ENCODE data around the gene THBS2.

The THBS2 gene

DNA sequence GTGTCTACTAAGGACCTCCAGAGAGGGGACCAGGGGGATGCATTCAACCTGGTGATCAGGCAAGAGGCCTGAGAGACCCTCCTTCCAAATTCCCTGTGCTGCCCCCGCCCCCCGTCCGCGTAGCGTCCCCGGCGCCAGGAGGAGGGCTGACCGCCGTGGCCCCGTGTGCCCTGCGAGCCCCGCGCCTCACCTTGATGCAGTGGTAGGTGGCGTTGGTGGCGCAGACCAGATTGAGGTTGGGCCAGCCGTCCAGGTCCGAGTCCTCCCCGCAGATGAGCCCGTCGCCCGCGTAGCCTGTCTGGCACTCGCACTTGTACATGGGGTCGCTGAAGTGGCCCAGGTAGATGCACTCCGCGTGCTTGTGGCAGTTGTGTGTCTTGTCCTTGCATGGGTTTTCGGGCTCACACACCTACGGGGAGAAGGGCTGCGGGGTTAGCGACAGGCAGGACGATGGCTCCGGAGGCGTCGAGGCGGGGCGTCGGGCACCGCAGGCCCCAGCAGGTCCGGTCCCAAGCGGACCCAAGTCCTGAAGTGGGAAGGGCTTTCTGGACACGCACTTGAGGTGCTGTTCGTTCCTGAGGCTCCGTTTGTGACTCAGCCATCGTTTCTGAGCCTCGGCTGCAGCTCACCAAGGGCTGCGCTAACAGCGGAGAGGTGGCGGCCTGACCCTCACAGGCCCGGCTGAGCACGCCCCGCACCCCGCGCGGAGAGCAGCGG lies 21.7 kb downstream of the THBS2 start:
- Histone ChIP-seq H3K27ac (ENCODE audit: low read length) (no peak overlapping the region), H3K4me1 (ENCODE audit: control insufficient read depth, insufficient read depth, low read length) (no peaks in the 10 kb centered on the region), H3K4me3 (ENCODE audit: low read length in 2 of 2) (no peak overlapping the region), H3K9me3 (ENCODE audit: control insufficient read depth in 2 of 2, low read length in 2 of 2) (no peaks in the 10 kb centered on the region), H3K36me3 (ENCODE audit: control insufficient read depth in 2 of 2, insufficient read depth in 2 of 2, low read length in 2 of 2) (peaks cover 19 to 23% of the 10 kb centered on the region in 2 donors), H3K9ac (ENCODE audit: low read length in 2 of 2) (no peak overlapping the region), H3K27me3 (ENCODE audit: control insufficient read depth in 1 of 2, insufficient read depth in 2 of 2, low read length in 2 of 2) (no peaks in the 10 kb centered on the region)

DNA sequence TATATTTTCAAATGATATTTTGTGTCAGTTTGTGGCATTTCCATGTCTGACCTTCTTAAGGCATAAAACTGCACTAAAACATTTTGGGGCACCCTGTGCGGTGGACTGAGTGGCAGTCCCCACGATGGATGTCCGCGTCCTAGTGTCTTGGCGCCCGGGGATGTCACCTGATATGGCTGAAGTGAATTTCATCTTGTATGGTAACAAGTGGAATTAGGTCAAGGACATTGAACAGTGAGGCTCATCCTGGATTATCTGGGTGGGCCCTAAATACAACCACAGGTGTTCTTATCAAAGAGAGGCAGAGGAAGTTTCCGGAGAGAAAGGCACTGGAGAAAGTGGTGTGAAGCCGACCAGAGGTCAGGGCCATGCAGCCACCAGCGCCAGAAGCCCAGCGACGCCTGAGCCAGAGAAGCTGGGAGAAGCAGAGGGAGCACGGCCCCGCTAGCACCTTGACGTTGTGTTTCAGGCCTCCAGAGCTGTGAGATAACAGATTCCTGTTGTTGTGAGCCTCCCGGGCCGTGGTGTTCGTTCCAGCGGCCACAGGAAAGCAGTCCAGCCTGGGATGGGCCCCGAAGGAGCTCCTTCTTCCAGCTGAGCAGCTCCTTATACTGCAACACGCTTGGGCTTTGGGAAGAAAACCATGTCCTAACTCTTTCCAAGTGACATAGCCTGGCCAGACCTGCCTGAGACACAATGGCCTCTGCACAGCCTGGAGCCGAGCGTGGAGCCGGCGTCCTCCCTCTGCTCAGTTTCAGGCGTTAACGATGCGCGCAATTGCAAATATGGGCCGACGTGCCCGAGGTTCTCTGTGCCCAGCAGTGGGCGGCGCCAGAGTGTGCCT lies 22.5 kb downstream of the THBS2 start:
- H3K27ac ChIP-seq (ENCODE audit: low read length) = no peak overlapping the region
- H3K27me3 ChIP-seq (ENCODE audit: control insufficient read depth in 1 of 2, insufficient read depth in 2 of 2, low read length in 2 of 2) = no peaks in the 10 kb centered on the region
- peaks cover 19 to 28% of the 10 kb centered on the region in 2 donors for H3K36me3 ChIP-seq (ENCODE audit: control insufficient read depth in 2 of 2, insufficient read depth in 2 of 2, low read length in 2 of 2)
- no peaks in the 10 kb centered on the region for H3K9me3 ChIP-seq (ENCODE audit: control insufficient read depth in 2 of 2, low read length in 2 of 2)
- H3K4me1 ChIP-seq (ENCODE audit: control insufficient read depth, insufficient read depth, low read length) = no peaks in the 10 kb centered on the region
- no peak overlapping the region for H3K4me3 ChIP-seq (ENCODE audit: low read length in 2 of 2)
- no peak overlapping the region for H3K9ac ChIP-seq (ENCODE audit: low read length in 2 of 2)

DNA sequence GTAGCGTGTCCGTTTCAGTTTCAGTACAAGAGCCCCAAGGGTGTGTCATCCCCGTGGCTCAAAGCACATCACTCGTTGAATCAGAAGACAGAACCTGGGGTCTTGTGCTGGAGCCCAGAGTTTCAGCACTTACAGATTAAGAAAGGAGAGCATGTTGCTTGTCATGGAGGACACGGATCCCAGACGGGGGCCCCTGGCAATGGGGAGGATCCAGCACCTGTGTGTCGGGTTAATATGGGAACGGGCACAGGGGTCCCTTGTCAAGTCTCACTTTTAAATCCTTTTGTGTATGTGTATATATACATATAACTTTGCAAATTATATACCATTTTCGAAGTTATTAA lies 23.4 kb downstream of the THBS2 start:
- Histone ChIP-seq H3K4me1 (ENCODE audit: control insufficient read depth, insufficient read depth, low read length) (no peaks in the 10 kb centered on the region), H3K27me3 (ENCODE audit: control insufficient read depth in 1 of 2, insufficient read depth in 2 of 2, low read length in 2 of 2) (no peaks in the 10 kb centered on the region), H3K27ac (ENCODE audit: low read length) (no peak overlapping the region), H3K36me3 (ENCODE audit: control insufficient read depth in 2 of 2, insufficient read depth in 2 of 2, low read length in 2 of 2) (peaks cover 21 to 35% of the 10 kb centered on the region in 2 donors), H3K9ac (ENCODE audit: low read length in 2 of 2) (no peak overlapping the region), H3K4me3 (ENCODE audit: low read length in 2 of 2) (no peak overlapping the region), H3K9me3 (ENCODE audit: control insufficient read depth in 2 of 2, low read length in 2 of 2) (no peaks in the 10 kb centered on the region)

DNA sequence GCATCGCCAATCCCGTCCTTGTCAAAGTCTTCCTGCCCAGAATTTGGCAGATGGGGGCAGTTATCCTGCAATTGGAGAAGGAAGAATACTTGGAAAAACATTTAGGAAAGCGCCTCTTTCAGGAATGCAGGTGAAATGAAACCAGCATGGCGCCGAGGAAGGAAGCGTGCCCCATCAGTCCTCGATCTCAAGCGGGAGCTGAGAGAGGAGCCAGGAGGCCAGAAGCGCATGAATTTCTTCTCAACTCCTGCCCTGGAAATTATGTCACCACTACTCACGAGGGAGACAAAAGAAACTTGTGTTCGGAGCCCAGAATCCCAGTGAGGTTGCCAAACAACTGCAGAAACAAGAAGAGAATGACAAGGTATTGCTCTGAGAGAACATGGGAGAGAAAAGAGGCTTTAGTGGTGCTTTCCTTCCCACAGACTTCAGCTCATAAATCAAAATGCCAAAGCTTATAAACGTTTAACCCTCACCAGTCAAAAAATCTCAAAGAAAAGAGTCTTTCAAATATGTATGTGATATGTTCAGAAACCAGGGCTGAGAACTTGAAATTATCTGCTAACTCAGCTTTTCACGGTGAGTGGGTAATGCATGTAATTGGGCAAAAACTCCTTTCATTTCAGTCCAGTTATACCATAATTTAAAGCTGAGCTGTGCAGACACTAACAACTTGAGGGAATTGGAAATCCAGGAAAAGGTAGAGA lies 23.9 kb downstream of the THBS2 start:
- H3K9me3 ChIP-seq (ENCODE audit: control insufficient read depth in 2 of 2, low read length in 2 of 2) = no peaks in the 10 kb centered on the region
- H3K9ac ChIP-seq (ENCODE audit: low read length in 2 of 2) = no peak overlapping the region
- H3K27ac ChIP-seq (ENCODE audit: low read length) = no peak overlapping the region
- H3K27me3 ChIP-seq (ENCODE audit: control insufficient read depth in 1 of 2, insufficient read depth in 2 of 2, low read length in 2 of 2) = no peaks in the 10 kb centered on the region
- peaks cover 25 to 37% of the 10 kb centered on the region in 2 donors for H3K36me3 ChIP-seq (ENCODE audit: control insufficient read depth in 2 of 2, insufficient read depth in 2 of 2, low read length in 2 of 2)
- H3K4me3 ChIP-seq (ENCODE audit: low read length in 2 of 2) = no peak overlapping the region
- no peaks in the 10 kb centered on the region for H3K4me1 ChIP-seq (ENCODE audit: control insufficient read depth, insufficient read depth, low read length)

DNA sequence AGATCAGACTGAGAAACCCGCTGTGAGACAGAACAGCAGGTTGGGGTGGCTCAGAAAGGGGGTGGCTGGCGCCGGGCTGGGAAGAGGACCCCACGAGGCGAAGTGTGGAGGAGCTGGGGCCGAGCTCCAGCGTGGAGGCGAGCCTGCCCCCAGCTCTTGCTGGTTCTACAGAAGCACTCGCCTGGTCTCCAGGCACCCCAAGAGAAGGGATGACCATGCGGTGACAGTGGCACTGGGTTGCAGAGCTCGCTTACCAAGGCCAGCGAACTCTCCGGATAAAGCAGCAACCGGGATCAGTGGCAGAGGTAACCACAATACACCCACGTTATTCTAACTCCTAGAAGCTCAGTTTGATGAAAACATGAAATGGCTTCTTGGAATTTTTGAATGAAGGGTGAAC lies 26.5 kb downstream of the THBS2 start:
- no peak overlapping the region for H3K27ac ChIP-seq (ENCODE audit: low read length)
- no peaks in the 10 kb centered on the region for H3K4me1 ChIP-seq (ENCODE audit: control insufficient read depth, insufficient read depth, low read length)
- H3K4me3 ChIP-seq (ENCODE audit: low read length in 2 of 2) = no peak overlapping the region
- no peaks in the 10 kb centered on the region for H3K27me3 ChIP-seq (ENCODE audit: control insufficient read depth in 1 of 2, insufficient read depth in 2 of 2, low read length in 2 of 2)
- peaks cover 23 to 25% of the 10 kb centered on the region in 2 donors for H3K36me3 ChIP-seq (ENCODE audit: control insufficient read depth in 2 of 2, insufficient read depth in 2 of 2, low read length in 2 of 2)
- no peaks in the 10 kb centered on the region for H3K9me3 ChIP-seq (ENCODE audit: control insufficient read depth in 2 of 2, low read length in 2 of 2)
- H3K9ac ChIP-seq (ENCODE audit: low read length in 2 of 2) = no peak overlapping the region

DNA sequence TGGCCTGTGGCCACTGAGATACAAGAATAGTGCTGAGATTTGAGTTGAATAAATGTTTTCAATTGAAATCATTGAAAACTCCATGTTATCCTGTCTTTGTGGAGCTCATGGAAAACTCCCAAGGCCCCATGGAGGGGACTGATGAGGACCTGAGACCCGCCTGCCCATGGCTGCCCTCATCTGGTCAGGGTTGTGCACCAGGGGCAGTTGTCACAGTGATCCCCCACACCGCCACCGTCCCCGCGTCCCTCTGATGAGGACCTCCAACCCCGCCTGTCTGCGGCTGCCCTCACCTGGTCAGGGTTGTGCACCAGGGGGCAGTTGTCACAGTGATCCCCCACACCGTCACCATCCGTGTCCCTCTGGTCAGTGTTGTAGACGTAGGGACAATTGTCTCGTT lies 27.8 kb downstream of the THBS2 start:
- H3K4me3 ChIP-seq (ENCODE audit: low read length in 2 of 2) = no peak overlapping the region
- peaks cover 26 to 27% of the 10 kb centered on the region in 2 donors for H3K36me3 ChIP-seq (ENCODE audit: control insufficient read depth in 2 of 2, insufficient read depth in 2 of 2, low read length in 2 of 2)
- H3K27me3 ChIP-seq (ENCODE audit: control insufficient read depth in 1 of 2, insufficient read depth in 2 of 2, low read length in 2 of 2) = no peaks in the 10 kb centered on the region
- no peaks in the 10 kb centered on the region for H3K4me1 ChIP-seq (ENCODE audit: control insufficient read depth, insufficient read depth, low read length)
- H3K9ac ChIP-seq (ENCODE audit: low read length in 2 of 2) = no peak overlapping the region
- no peaks in the 10 kb centered on the region for H3K9me3 ChIP-seq (ENCODE audit: control insufficient read depth in 2 of 2, low read length in 2 of 2)
- no peak overlapping the region for H3K27ac ChIP-seq (ENCODE audit: low read length)

DNA sequence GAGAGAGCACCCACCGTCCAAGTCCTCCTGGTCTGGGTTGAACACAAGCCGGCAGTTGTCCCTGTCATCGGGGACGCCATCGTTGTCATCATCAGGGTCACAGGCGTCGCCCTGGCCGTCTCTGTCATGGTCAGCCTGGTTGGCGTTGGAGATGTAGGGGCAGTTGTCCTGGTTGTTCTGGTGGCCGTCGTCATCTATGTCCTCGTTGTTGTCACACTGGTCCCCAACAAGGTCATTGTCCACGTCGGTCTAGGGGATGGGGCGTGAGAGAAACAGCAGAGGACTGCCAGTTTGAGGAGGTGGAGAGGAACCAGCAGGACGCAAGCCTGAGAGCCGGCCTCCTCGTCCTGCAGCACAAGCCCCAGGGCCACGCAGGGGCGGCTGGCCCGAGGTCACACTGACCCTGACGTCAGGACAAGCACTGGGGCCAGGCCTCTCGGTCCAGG lies 28.5 kb downstream of the THBS2 start:
- Histone ChIP-seq H3K4me1 (ENCODE audit: control insufficient read depth, insufficient read depth, low read length) (no peaks in the 10 kb centered on the region), H3K4me3 (ENCODE audit: low read length in 2 of 2) (no peak overlapping the region), H3K27ac (ENCODE audit: low read length) (no peak overlapping the region), H3K9ac (ENCODE audit: low read length in 2 of 2) (no peak overlapping the region), H3K27me3 (ENCODE audit: control insufficient read depth in 1 of 2, insufficient read depth in 2 of 2, low read length in 2 of 2) (no peaks in the 10 kb centered on the region), H3K9me3 (ENCODE audit: control insufficient read depth in 2 of 2, low read length in 2 of 2) (no peaks in the 10 kb centered on the region), H3K36me3 (ENCODE audit: control insufficient read depth in 2 of 2, insufficient read depth in 2 of 2, low read length in 2 of 2) (peaks cover 26 to 27% of the 10 kb centered on the region in 2 donors)

DNA sequence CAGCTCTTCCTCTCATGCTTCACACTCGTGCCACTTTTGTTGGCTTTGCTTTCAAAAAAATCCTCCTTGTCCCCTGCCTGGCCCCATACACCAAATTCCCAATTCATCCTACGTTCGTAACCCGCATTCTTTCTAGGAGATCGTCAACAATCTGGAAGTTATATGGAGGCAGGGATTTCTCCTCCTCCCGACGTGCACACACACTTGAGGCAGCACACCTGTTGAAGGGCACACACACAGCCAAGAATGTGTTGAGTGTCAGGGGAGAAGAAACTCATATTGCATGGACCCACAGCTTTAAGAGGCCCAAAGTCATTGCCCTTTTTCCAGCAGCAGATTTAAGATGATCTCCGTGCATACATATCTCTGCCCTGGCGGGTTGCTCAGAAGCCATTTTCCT lies 28.9 kb downstream of the THBS2 start:
- H3K27ac ChIP-seq (ENCODE audit: low read length) = no peak overlapping the region
- H3K9me3 ChIP-seq (ENCODE audit: control insufficient read depth in 2 of 2, low read length in 2 of 2) = no peaks in the 10 kb centered on the region
- H3K4me1 ChIP-seq (ENCODE audit: control insufficient read depth, insufficient read depth, low read length) = no peaks in the 10 kb centered on the region
- H3K27me3 ChIP-seq (ENCODE audit: control insufficient read depth in 1 of 2, insufficient read depth in 2 of 2, low read length in 2 of 2) = no peaks in the 10 kb centered on the region
- H3K4me3 ChIP-seq (ENCODE audit: low read length in 2 of 2) = no peak overlapping the region
- H3K36me3 ChIP-seq (ENCODE audit: control insufficient read depth in 2 of 2, insufficient read depth in 2 of 2, low read length in 2 of 2) = peaks cover 26 to 29% of the 10 kb centered on the region in 2 donors
- no peak overlapping the region for H3K9ac ChIP-seq (ENCODE audit: low read length in 2 of 2)

DNA sequence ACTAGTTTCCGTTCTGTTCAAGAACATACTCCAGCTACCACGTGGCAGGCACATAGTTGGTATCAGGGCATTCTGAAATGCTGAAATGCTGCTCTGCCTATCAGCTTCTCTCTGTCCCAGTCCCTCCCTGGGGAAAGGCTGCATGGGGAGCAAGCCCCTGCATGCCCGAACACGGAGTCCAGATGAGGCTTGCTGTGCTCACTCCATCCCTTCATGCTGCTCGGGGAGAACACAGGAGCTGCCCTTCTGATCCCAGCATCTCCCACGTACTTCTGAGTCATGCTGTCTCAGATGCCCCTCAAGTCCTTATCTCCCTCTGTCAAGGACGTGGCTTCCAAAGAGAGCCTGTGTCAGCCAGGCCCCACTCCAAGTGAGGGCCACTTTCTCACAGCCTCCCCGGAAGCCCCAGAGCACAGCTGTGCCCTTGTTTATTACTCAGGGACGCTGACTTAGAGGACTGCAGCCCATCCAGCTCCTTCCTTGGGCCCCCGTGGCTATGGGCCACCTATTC lies 29.4 kb downstream of the THBS2 start:
- Histone ChIP-seq H3K27me3 (ENCODE audit: control insufficient read depth in 1 of 2, insufficient read depth in 2 of 2, low read length in 2 of 2) (no peaks in the 10 kb centered on the region), H3K36me3 (ENCODE audit: control insufficient read depth in 2 of 2, insufficient read depth in 2 of 2, low read length in 2 of 2) (peaks cover 26 to 28% of the 10 kb centered on the region in 2 donors), H3K9ac (ENCODE audit: low read length in 2 of 2) (no peak overlapping the region), H3K27ac (ENCODE audit: low read length) (no peak overlapping the region), H3K9me3 (ENCODE audit: control insufficient read depth in 2 of 2, low read length in 2 of 2) (no peaks in the 10 kb centered on the region), H3K4me3 (ENCODE audit: low read length in 2 of 2) (no peak overlapping the region), H3K4me1 (ENCODE audit: control insufficient read depth, insufficient read depth, low read length) (no peaks in the 10 kb centered on the region)

DNA sequence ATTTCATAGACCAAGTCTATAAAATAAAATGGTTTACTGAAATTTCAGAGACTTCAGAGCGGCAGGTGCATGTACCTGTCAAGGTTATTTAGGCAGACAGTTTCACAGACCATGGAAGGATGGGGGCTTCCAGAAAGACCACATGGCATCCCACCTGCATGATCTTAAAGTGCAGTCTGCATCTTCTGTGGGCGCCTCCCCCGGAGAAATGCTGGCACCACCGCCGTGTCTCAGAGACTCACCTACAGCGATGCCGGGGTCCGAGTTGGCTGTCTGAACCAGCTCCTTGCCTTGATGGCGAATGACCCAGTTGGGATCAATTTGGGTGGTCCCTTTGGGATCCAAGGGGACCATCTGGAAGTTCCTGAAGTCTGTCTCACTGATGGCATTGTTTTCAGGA lies 30.6 kb downstream of the THBS2 start:
- Histone ChIP-seq H3K4me3 (ENCODE audit: low read length in 2 of 2) (no peak overlapping the region), H3K36me3 (ENCODE audit: control insufficient read depth in 2 of 2, insufficient read depth in 2 of 2, low read length in 2 of 2) (peaks cover 27 to 30% of the 10 kb centered on the region in 2 donors), H3K4me1 (ENCODE audit: control insufficient read depth, insufficient read depth, low read length) (no peaks in the 10 kb centered on the region), H3K9ac (ENCODE audit: low read length in 2 of 2) (no peak overlapping the region), H3K27me3 (ENCODE audit: control insufficient read depth in 1 of 2, insufficient read depth in 2 of 2, low read length in 2 of 2) (no peaks in the 10 kb centered on the region), H3K9me3 (ENCODE audit: control insufficient read depth in 2 of 2, low read length in 2 of 2) (no peaks in the 10 kb centered on the region), H3K27ac (ENCODE audit: low read length) (no peak overlapping the region)

All from stomach smooth muscle (tissue), 2 donors.